Measurements from ENCODE around the gene OR5B3. TPM values are rescaled to one million over a fixed set of nuclear protein-coding genes. Genes with fewer than 3 reads are reported as not detected.

OR5B3 gene
- polyA plus RNA-seq, 2 of the 4 experiments (the other 2 are of a cell fraction): not detected

- no peak overlapping the region for H3K27ac ChIP-seq
- no peak for TF ChIP-seq PHF8 (IDR thresholded peaks at IDR 0.05; ENCODE audit: borderline replicate concordance, low read depth)
- no peak for TF ChIP-seq POLR2A (IDR thresholded peaks at IDR 0.05; ENCODE audit: low read length)
- no peak for TF ChIP-seq E2F6 (IDR thresholded peaks at IDR 0.05; ENCODE audit: borderline replicate concordance, low read depth)
- no peak for TF ChIP-seq BCL3 (IDR thresholded peaks at IDR 0.05)
- TF ChIP-seq MAZ (IDR thresholded peaks at IDR 0.05; ENCODE audit: borderline replicate concordance, low read depth, low read length): no peak
- TF ChIP-seq MYC (IDR thresholded peaks at IDR 0.05; ENCODE audit: borderline replicate concordance, low read length): no peak
- TF ChIP-seq ZNF302 (CRISPR knock-in tag; IDR thresholded peaks at IDR 0.05): no peak
- TF ChIP-seq KDM5A (IDR thresholded peaks at IDR 0.05): no peak
- TF ChIP-seq MAX (IDR thresholded peaks at IDR 0.05): no peak
- no peak for TF ChIP-seq MAFK (IDR thresholded peaks at IDR 0.05; ENCODE audit: partially characterized antibody)
- no peak for TF ChIP-seq ELK1 (IDR thresholded peaks at IDR 0.05; ENCODE audit: low read depth, low read length)
- TF ChIP-seq ZSCAN20 (CRISPR knock-in tag; IDR thresholded peaks at IDR 0.05): no peak
- TF ChIP-seq SMC3 (IDR thresholded peaks at IDR 0.05): no peak
- no peak for TF ChIP-seq HMGXB4 (CRISPR knock-in tag; IDR thresholded peaks at IDR 0.05; ENCODE audit: borderline replicate concordance)
- TF ChIP-seq JUN (IDR thresholded peaks at IDR 0.05): no peak
- TF ChIP-seq CEBPB (IDR thresholded peaks at IDR 0.05): no peak
- no peak for TF ChIP-seq HDAC2 (IDR thresholded peaks at IDR 0.05)
- no peak for TF ChIP-seq JUNB (IDR thresholded peaks at IDR 0.05)
- no peak for TF ChIP-seq HEYL (CRISPR knock-in tag; IDR thresholded peaks at IDR 0.05)
- H3K9me3 ChIP-seq: 0 out of 3 replicates have a peak, but pooled peaks cover 3% of the 10 kb centered on the region
- ATAC-seq (no peak), DNase-seq (ENCODE audit: low read depth in 1 of 2, low spot score in 1 of 2) (no peak), FAIRE-seq (peak; percentile 23)
- POLR2A ChIA-PET: no interaction called here
- H3K4me2 ChIP-seq: no peak overlapping the region
- WGBS (ENCODE audit: missing lambda C conversion rate): 3% methylated on average over 2 of the region's 2 CpGs
- no peak overlapping the region for H3K4me3 ChIP-seq
- H3K4me1 ChIP-seq: no peaks in the 10 kb centered on the region
- CTCF ChIA-PET: no interaction called here
Observed at GRCh38 chr11:58395581-58395980, 11.1 kb downstream of the OR5B3 start.

GRCh38 chr11:58394195-58394594 lies 12.5 kb downstream of the OR5B3 start:
- POLR2A ChIA-PET: no interaction called here
- no peak for FAIRE-seq
- TF ChIP-seq BCL3 (IDR thresholded peaks at IDR 0.05) (no peak), NR3C1 (IDR thresholded peaks at IDR 0.05) (no peak), SREBF2 (IDR thresholded peaks at IDR 0.05) (no peak), CEBPB (IDR thresholded peaks at IDR 0.05) (no peak), EP300 (IDR thresholded peaks at IDR 0.05) (no peak), USF2 (IDR thresholded peaks at IDR 0.05) (no peak), HES2 (IDR thresholded peaks at IDR 0.05) (no peak), HOXA7 (CRISPR knock-in tag; IDR thresholded peaks at IDR 0.05) (no peak), SMC3 (IDR thresholded peaks at IDR 0.05) (no peak), PBX3 (IDR thresholded peaks at IDR 0.05) (no peak), RNF2 (IDR thresholded peaks at IDR 0.05; ENCODE audit: borderline replicate concordance, low read depth) (no peak), KDM5A (IDR thresholded peaks at IDR 0.05) (no peak), ESRRA (IDR thresholded peaks at IDR 0.05; ENCODE audit: borderline replicate concordance, low read length) (no peak)
- Histone ChIP-seq H3K27ac (no peak overlapping the region), H3K4me2 (no peak overlapping the region), H3K9me3 (0 out of 3 replicates have a peak, but pooled peaks cover 3% of the 10 kb centered on the region), H3K4me1 (no peaks in the 10 kb centered on the region), H3K4me3 (no peak overlapping the region)
- DNase-seq (ENCODE audit: low read depth in 1 of 2, low spot score in 1 of 2): no peak
- no peak for ATAC-seq
- CTCF ChIA-PET: interaction anchor here (0.6 kb wide), 1 partner anchor 457 kb away, joined by 3 read pairs; no protein-coding TSS in a partner anchor

All from A549 (cell line).